Measurements from ENCODE around the gene CDK5R1.

DNA sequence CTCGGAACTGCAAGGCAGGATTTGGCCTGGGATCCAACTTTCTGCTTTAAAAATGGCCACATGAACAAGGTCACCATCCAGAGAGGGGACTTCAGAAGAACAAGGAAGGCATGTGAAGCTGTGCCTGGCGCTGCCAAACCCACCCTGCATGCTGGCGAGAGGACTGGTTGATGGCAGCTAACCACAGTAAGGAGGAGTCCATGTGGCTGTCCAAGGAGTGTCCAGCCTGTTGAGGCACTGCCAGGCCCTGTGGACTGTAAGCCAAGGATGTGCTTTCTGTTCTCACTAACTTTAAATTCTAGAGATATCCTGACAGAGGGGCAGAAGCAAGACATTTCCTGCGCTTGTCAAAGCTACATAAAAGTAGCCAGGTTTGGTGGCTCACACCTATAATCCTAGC lies 40.4 kb downstream of the CDK5R1 start:
- TF ChIP-seq CTCF (conservative IDR thresholded peaks at IDR 0.05) (no peak), ZFX (IDR thresholded peaks at IDR 0.05) (no peak)
